Forelimb muscle (tissue), 1 donor: ENCODE data around the gene QPRT. TPM values are rescaled to one million over a fixed set of nuclear protein-coding genes. Genes with fewer than 3 reads are reported as not detected.
"Not testable (repeated sequence)": the region's sequence is repeated elsewhere in the genome, so short reads cannot be mapped to it uniquely, and the experiment has no call there.

ENCODE experiments used
- DNase-seq: peaks from one replicate; pipeline ENCODE4 v3.0.0-alpha.2; 2013; ENCODE audit warnings: low read depth
- polyA plus RNA-seq: library from polyadenylated mRNA; unstranded; fragments of 120-200 nt; gene quantifications from one replicate; pipeline ENCODE4 v1.2.1, GENCODE V29; 2013; ENCODE audit not compliant: insufficient read length

QPRT gene
- polyA plus RNA-seq, 1 donor: 79.2 TPM

- not testable (repeated sequence) for DNase-seq
Measured at GRCh38 chr16:29692606-29693005, 13.6 kb downstream of the QPRT start.

- DNase-seq: no peak
Measured at GRCh38 chr16:29694384-29695195, 15.6 kb downstream of the QPRT start.

DNA sequence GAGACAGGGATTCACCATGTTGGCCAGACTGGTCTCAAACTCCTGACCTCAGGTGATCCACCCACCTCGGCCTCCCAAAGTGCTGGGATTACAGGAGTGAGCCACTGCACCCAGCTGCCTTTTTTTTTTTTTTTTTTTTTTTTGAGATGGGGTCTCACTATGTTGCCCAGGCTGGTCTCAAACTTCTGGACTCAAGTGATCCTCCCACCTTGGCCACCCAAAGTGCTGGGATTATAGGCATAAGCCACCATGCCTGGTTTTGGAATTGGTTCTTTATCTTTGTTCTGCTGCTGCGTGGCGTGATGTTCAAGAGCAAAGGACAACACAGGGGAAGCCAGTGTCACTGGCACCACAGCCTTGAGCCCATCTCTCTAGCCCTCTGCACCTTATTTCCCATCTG, 16.7 kb downstream of the QPRT start:
- not testable (repeated sequence) for DNase-seq

- DNase-seq: no peak
Measured at GRCh38 chr16:29696881-29697331, 17.9 kb downstream of the QPRT start.

DNA sequence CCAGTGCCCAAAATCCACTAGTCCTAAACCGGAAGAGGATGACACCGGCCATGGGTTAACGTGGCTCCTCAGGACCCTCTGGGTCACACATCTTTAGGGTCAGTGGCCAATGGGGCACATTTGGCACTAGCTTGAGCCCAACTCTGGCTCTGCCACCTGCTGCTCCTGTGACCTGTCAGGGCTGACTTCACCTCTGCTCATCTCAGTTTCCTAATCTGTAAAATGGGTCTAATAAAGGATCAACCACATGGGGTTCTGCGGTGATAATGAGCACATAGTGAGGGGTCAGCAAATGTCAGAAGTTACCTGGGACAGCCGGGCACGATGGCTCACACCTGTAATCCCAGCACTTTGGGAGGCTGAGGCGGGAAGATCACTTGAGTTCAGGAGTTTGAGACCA, 18.4 kb downstream of the QPRT start:
- no peak for DNase-seq

GRCh38 chr16:29698042-29698441, 19.1 kb downstream of the QPRT start:
- DNase-seq: no peak

DNA sequence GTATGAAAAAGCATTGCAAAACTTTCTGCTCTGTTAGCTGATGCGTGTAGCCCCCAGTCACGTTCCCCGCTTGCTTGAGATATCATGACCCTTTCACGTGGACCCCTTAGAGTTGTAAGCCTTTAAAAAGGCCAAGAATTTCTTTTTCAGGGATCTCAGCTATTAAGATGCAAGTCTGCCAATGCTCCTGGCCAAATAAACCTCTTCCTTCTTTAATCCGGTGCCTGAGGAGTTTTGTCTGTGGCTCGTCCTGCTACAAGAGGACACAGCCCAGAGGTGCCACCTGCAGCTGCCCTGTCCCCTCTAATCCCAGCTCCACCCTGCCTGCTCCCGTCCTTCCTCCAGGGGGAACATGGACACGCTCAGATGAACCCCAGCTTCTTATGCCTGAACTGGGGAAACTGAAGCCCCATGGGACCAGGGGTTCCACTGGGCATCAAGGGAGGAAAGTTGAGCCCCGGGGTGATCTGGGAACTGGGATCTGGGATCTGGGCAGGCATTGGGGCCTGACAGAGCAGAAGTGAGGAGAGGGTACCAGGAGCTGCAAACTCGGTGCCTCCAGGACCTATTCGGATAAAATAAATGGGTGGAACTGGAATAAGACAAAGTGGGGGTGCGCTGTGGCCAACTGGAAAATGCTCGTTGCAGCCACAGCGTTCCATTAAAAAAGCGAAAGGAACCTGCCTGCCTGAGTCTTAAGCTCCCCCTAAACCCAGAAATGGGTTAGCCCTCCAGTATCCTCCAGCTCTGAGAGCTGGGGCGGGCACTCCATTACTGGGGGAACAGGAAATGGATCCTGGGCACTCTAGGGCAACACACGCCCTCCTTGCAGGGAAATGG, 19.7 kb downstream of the QPRT start:
- DNase-seq: no peak

GRCh38 chr16:29699324-29700219, 20.6 kb downstream of the QPRT start:
- no peak for DNase-seq

DNA sequence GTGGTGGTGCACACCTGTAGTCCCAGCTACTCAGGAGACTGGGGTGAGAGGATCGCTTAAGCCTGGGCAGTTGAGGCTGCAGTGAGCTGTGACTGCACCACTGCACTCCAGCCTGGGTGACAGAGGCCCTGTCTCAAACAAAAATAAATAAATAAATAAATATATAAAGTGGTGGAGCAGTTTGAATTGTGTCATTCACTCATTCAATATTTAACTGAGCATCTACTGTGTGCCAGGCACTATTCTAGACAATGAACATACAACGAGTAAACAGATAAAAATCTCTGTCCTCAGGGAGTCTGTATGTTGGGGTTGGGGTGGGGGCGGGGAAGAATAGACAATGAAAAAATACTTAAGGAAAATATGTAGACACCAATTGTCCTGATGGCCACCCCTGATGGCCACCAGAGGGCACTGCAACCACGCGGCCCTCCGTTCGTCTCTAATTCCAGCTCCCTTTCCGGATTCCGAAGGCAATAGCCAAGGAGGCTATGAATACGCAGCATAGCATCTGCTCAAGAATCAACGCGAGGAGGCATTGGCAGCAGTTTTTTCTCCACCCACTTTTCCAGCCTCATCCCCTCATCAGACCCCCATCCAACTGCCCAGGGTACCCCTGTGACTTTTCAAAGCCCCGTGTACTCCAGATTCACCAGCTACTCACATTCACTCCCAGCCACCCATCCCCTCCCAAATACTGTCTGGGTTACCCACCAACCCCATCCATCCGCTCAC, 21.4 kb downstream of the QPRT start:
- DNase-seq: no peak

- DNase-seq: no peak
Measured at GRCh38 chr16:29701214-29701555, 22.2 kb downstream of the QPRT start.

GRCh38 chr16:29702269-29702668, 23.3 kb downstream of the QPRT start:
- no peak for DNase-seq

DNA sequence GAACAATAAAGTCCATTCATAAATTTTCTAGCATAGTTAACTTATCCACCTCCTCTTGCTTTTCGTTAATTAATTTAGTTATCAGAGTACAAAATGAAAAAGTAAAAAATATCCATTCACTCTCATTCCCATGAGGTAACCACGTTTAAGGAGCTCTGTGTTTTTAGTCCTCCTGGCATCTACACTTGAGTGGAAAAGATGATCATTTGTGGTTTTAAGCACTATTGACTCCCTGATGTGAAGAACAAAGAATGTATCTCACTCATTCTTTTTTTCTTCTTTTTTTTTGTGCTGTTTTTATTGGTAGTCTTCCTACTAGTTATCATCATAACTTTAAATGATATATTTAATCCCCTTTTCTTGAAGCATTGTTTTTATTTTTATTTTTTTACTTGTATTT, 26.1 kb downstream of the QPRT start:
- no peak for DNase-seq

- not testable (repeated sequence) for DNase-seq
Measured at GRCh38 chr16:29707160-29707559, 28.2 kb downstream of the QPRT start.

DNA sequence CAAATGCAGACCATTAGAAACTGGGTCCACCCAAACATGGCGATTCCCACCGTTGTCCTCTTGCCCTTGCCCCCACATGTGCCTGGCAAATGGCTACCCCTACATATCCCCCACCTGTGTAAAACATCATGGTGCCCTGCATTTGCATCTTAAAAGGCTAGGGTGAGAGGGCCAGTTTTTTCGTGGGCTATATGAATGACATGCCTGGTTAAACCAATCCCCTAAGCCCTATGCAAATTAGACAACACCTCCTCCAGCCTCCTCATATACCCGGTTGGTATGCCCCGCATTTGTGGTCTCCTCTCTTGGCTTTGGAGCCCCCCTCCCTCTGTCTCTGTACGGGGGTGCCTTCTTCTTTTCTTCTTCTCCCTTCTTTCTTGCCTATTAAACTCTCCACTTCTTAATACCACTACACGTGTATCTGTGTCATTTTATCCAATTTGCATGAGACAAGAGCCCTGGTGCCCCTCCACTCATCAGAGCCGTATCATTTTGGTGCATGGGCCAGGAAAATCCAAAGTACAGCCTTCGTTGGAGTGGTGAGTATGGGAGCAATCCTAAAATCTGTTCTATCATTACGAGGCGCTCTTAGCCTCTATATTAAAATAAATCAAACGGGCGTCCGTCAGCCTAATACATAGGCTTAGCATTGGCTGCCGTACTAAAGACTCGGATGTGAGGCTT, 30.1 kb downstream of the QPRT start:
- no peak for DNase-seq

DNA sequence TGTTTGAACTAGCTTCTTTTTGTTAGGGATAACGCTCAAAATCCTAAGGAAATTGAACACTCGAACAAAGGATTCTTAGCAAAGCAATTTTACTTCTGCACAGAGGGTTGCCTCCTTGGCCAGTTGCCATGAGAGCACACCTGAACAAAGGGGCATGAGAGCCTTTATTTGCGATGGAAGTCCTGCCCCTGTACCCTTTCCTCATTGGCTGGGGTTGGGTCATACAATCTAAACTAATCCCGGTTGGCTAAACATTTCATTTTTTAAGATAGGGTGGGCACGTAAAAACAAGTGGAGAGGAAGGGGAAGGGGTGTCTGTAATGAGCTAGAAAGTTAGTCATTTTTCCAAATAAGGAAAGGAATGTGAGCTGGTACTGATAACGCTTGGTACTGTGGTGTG, 30.7 kb downstream of the QPRT start:
- not testable (repeated sequence) for DNase-seq

DNA sequence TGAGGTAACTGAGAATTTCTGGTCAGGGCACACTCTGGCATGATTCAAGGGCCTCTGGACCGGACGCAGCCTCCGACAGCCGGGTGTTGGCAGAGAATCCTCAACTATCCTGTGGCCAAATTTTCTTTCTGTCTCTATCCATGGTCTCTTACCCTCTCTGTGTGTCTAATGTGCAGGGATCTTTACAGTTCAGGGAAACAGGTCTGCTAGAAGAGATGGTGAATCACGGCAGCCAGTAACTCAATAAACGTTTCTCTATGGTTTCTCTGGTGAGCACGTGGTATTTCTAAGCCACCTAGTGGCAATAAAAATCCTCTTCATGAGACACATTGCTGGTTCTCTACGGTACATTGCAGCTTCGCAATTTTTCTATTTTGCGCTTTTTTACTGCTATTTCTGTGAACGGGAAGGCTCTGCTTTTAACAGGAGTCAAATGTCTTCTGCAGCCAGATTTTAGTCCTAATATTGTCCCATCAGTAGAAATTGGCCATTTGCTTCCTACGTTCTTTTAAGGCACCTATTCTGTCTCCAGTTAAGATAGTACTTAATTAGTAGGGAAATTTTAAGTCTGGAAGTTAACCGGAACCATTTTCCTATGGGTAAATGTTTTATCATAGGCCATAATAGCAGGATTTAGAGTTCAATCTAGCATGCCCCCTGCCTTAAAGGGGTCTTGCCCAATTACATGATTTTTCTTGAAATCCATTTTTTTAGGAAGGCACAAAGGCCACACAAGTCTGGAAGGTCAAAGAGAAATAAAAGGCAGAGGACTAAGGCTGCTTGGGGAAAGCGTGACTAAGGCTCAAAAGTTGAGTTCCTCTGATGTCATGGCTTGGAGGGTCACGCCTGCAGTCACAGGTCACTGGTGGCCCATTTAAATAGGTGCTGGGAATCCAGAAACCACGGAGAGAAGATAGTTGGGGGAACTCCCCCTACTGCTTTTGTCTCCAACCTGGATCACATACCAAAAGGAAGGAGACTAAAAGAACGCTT, 31.5 kb downstream of the QPRT start:
- DNase-seq: peak; percentile 43

DNA sequence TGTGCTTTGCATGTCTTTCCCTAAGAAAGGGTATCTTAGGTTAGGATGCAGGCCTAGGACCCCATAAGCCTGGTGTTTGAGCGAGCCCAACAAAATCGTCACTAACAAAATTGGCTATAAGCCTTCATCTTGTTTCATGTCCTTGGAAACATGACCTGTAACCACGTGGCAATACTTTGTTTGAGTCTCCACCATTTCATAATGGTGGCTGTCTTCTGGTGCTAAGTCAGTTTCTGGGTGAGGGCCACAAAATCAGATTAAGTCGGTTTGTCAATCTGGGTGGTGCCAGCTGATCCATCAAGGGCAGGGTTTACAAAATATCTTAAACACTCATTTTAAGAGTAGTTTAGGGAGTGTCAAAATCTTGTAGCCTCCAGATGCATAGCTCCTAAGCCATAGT, 33.8 kb downstream of the QPRT start:
- no peak for DNase-seq

GRCh38 chr16:29714396-29714795, 35.4 kb downstream of the QPRT start:
- DNase-seq: no peak

GRCh38 chr16:29714972-29715371, 36.0 kb downstream of the QPRT start:
- no peak for DNase-seq
